NCI-H82 treated with DMSO at 0.1 percent for 48 hours (cell line): ENCODE data around the gene PLEKHA6.
"Not testable (repeated sequence)": the region's sequence is repeated elsewhere in the genome, so short reads cannot be mapped to it uniquely, and the experiment has no call there.

ENCODE experiments used
- DNase-seq: peaks from one replicate; lab custom pipeline; 2025; ENCODE audit not compliant: unreplicated experiment; lab: John Stamatoyannopoulos, UW

The PLEKHA6 gene

DNA sequence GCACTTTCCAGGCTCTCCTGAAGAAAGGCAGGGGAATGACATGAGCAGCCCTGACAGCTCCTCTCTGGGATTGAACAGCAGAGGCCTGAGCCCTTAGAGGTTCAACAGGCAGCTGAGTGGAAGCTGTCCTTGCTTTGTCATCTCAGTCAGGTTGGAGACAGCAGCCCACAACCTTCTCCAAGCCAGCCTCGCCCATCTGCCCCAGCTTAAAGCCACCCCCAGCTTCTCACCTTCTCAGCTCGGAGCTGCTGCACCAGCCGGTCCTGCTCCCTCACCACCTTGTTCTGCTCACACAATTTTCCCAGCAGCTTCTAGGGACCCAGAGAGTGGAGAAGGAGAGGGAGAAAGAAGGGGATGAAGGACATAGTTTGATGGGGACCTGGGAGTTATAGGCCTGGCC lies 110.8 kb downstream of the PLEKHA6 start:
- DNase-seq, result no peak

DNA sequence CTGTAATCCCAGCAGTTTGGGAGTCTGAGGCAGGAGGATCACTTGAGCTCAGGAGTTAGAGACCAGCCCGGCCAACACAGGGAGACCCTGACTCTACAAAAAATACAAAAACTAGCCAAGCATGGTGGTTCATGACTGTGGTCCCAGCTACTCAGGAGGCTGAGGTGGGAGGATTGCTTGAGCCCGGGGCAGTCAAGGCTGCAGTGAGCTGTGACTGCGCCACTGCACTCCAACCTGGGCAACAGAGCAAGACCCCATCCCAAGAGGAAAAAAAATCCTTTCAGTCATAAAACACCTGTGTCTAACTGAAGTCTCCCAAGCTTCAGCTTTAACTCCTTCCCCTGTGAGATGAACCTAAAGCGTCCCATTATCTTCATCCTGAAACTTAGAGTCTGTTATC lies 112.9 kb downstream of the PLEKHA6 start:
- DNase-seq, result no peak

DNA sequence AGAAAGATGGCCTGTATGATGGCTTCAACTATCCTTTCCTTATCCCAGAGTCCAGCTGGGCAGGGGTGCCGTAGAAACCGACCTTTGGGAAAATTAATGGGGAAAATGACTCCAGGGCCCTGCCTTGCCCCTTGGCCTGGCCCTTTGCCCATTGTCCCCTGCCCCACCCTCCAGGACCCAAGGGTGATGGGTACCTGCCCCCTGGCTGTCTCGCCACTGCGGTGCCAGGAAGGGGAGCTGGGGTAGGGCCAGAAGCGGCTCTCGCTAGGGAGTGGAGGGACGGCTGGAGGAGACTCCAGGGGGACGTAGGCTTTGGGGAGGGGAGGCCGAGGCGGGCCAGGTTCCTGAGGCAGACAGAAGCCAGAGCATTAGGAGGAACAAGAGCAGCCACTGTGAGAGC lies 116.8 kb downstream of the PLEKHA6 start:
- DNase-seq, result no peak

DNA sequence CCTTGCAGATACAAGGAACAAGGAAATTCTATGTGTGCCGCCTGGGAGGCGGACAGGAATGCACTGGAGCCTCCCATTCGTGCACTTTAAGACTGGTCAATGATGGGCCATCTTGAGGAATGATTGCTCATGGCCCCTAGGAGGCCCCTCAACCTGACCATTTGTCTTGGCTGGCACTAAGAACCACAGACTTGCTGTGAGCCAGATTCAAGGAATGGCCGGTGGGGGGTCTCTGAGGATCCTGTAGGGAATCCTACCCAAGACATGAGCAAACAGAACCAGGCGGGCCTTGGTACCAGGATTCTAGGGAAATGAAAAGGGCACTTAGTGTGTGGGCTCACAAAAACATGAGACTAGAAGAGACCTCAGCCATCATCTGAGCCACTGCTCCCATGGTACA lies 117.8 kb downstream of the PLEKHA6 start:
- DNase-seq, result no peak

DNA sequence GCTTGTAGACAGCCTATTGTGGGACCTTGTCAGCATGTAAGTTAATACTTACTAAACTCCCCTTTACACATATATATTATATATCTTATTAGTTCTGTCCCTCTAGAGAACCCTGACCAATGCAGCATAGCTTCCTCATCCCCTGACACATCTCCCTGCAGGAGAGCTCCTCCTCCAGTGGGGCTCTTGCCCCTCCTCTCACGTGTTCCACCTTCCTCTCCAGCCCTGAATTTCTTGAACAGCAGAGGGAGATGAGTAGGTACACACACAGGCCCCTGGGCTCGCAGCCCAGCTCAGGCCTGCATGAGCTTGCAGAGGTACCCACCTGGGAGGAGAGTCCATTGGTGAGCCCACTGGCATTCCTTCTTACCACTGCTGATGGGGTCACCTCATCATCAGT lies 118.7 kb downstream of the PLEKHA6 start:
- no peak for DNase-seq

DNA sequence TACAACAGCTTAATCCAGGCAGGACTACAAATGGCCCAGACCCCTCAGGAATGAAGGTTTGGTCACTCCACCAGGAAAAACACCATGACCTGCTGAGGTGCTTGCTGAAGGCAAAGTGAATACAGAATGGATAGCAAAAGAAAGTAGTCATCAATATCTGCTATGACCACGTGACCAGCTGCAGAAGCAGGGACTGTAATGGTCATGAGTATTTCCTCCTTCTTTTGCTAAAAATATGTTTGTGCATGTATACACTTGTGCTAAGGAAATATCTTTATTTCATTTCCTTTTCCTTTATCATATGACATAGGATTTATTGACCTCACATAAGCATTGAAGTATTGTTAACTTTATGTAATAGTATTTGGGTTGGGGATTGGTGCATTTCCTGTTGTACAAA lies 119.5 kb downstream of the PLEKHA6 start:
- DNase-seq, result no peak

DNA sequence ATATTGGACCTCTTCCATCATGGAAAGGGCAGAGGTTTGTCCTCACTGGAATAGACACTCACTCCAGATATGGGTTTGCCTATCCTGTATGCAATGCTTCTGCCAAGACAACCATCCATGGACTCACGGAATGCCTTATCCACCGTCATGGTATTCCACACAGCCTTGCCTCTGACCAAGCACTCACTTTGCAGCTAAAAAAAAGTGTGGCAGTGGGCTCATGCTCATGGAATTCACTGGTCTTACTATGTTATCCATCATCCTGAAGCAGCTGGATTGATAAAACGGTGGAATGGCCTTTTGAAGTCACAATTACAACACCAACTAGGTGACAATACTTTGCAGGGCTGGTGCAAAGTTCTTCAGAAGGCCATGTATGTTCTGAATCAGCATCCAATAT lies 120.3 kb downstream of the PLEKHA6 start:
- DNase-seq, result not testable (repeated sequence)

DNA sequence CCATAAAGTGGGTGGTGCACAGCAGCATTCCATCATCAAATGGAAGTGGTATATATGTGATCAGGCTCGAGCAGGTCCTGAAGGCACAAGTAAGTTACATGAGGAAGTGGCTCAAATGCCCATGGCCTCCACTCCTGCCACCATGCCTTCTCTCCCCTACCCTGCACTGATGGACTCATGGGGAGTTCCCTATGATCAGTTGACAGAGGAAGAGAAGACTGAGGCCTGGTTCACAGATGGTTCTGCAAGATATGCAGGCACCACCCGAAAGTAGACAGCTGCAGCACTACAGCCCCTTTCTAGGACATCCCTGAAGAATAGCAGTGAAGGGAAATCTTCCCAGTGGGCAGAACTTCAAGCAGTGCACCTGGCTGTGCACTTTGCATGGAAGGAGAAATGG lies 121.2 kb downstream of the PLEKHA6 start:
- DNase-seq, result not testable (repeated sequence)

DNA sequence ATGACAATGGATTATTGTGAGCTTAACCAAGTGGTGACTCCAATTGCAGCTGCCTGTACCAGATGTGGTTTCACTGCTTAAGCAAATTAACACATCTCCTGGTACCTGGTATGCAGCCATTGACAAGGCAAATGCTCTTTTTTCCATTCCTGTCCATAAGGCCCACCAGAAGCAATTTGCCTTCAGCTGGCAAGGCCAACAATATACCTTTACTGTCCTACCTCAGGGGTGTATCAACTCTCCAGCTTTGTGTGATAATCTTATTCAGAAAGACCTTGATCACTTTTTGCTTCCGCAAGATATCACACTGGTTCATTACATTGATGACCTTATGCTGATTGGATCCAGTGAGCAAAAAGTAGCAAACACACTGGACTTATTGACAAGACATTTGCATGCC lies 122.2 kb downstream of the PLEKHA6 start:
- DNase-seq, result not testable (repeated sequence)

DNA sequence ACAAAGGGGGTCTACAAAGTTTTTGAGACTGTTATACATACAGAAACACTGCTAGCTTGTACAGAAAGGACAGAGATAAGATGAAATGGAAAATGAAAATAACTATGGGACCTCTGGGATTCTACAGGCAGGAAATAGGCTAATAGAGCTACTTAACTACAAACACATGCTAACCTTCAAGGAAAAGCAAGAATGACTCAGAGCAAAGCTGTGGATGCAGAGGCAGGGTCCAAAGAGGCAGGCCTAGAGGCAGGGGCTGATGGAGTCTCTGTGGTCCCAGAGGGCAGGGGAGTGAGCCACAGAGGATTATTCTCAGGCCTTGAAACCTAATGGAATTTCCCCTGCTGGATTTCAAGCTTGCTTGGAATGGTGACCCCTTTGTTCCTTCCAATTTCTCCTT lies 127.2 kb downstream of the PLEKHA6 start:
- DNase-seq, result no peak

DNA sequence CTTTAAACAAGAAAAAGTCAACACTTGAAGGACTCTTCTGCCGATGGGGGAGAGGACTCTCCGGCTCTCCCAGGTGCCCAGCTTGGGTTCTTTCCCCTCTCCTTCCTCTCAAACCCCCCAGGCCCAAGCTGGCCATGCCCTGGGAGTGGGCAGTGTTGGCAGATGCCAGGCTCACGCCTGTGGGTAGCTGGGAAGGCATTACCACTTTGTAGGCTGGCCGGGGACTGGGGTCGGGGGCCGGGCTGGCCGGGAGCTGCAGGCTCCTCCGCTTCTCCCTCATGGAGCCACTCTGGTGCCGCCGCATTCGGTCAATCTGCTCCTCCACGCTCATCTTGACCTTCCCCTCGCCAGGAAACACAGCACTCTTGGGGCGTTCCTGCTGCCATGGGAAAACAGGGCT lies 129.5 kb downstream of the PLEKHA6 start:
- no peak for DNase-seq

DNA sequence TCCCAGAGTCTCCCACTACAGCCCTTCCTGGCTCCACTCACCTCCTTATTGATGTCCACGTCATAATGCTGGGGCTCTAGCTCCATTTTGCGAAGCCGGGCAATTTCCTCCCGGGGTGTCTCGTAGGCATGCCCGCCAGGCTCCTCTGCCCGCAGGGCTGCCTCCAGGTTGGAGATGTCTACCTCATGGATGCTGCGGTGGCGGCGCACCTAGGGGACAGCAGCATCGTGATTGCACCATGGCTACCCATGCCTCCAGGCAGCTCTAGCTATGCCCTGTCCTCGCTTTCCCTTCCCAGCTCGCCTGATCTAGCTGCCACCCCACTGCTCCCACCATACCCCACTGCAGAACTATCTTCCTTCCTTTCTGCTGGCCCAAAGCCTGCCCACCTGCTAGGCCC lies 130.8 kb downstream of the PLEKHA6 start:
- DNase-seq, result no peak

DNA sequence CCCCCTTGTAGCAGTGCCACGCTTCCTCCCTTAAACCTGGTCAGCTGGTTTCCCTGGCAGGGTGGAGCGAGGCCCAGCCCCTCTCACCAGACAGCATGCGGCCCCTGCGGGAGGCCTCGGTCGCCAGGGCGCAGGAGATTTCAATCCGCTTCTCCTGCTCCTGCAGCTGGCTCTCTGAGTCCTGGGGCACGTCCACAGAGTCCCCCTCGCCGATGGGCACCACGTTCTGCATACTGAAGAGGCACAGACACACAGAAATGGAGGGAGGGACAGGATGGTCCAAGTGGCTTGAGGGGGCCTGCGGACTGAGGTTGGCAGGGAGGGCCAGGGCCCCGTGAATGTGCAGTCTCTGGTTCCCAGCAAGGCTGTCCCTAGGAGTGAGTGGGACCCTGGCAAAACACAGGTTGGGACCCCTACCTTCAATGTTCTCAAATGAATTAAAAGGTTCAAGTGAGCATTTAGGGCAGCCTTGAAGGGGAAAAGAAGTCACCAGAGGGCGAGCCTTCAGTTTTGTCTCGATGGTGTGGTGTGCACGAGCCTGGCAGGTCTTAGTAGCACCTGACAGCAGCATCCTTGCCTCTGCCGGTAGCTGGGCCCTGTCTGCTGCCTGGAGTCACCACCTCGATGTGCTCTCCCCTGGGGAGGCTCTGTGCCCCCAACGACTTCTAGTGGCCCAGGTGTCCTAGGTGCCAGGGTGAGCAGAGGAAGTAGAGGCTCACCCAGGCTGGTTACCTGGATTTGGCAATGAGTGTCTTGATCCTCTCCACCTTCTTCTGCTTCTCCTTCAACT lies 131.5 kb downstream of the PLEKHA6 start:
- no peak for DNase-seq

DNA sequence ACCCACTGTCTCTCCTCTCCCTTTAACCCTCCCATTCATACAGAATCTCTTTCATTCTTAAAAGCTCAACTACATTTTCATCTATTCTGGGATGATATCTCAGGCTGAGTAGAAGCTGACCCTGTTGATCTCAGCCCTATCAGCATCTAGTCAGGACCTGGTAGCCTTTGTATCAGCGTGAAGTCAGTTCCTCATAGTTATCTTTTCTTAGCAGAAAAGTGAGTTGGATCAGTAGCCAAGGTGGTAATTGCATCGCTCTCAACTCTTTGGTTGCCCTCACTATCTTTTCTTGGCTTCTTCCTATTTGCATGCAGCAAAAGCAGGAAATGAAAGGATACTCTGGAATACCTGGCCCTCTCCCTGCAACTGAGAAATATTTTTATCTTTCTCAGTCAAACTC lies 132.4 kb downstream of the PLEKHA6 start:
- DNase-seq, result no peak

DNA sequence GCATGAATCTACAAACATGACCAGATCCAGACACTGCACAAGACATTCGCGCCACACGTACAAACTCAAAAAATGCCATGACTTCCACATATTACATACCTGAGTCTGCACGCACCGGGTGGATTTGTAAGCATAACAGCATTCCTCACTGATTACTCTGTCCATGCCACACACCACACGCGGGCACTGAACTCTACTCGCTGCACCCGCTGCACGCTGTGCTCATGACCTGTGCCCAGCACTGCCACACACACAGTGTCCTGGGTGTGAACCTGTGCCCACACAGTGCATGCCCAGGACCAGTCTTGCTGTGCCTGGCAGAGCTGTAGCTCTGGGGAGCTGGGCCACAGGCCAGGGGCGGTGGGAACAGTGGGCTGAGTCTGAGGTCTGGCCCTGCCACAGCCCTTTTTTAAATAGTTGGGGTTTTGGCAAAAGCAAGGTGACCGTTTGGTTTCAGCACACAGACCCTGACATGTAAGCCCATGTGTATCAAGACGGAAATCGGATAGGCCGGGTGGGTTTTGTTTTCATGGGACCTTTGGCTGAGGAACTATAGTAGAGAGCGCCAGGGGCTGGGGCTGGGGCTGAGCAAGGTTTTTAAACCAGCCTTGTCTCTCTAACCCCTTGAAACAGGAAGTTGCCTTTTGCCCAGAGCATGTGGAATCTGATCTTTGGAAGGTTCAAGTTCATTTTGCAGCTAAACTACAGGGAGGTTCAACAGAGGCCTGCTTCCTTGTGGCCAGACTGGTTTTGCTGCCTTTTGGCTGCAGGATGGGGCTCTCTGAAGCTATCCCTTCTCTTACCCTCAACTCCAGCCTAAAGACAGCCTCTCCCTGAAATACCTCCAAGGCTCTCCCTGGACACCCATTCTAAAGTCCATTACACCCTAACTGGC lies 133.6 kb downstream of the PLEKHA6 start:
- no peak for DNase-seq

DNA sequence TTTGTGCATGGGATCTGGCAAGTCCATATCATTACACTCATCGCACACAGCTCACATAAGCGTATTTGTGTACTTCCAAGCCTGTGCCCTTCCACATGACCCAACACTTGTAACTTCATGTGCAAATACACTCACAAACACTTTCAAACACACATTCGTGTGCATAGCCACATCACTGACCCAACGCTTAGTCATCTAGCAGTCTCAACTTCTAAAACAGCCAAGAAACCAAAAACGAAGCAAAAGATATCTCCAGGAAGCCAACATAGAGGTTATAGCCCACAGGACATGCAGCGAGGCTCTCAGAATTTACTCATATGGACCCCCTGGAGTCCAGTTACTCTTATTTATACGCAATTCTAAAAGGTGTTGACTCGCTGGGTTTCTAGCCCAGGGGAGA lies 135.1 kb downstream of the PLEKHA6 start:
- DNase-seq, result no peak

DNA sequence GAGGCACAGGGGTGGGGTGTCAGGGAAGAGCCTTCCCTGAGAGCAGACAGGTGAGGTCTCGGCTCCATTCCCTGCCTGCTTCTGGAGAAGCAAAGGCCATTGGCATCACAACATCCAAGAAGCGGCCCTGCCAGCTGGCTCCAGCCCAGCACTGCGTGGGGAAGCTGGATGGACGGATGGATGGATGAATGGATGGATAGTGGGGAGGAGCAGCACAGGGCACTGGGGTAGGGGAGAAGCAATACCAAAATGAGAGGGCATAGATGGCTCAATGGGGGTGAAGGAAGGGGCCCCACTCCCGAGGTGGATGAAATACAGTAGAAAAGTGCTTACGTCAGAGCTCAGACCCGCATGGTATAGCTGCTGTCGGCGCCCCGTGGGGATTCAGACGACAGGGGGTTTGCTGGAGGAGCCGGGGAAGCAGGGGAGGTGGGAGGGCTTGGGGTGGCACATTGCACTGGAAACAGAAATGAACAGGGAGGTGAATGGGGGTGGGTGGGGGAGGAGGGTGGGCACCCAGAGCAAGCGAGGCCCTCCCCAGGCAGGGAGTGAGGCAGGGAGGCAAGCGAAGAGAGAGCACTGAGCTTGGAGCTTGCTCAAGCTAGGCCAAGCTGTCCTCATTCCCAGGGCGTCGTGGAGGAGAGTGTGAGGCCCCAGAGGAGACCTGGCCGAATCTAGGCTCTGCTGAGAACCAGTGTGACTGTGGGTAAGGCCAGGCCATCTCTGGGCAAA lies 136.4 kb downstream of the PLEKHA6 start:
- DNase-seq, result no peak

DNA sequence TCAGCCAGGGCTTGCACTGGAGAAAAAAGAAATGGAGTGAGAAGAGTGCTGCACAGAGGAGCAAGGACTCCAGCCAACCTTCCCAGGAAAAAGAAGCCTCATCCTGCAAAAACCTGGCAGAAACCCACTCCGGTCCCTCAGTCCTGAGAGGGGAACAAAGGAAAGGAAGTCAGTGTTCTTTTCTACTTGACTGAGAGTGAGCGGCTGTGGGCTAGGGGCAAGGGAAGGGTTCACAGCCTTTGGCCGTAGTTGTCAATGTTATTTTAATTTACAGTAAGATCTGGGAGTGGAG lies 137.0 kb downstream of the PLEKHA6 start:
- no peak for DNase-seq

DNA sequence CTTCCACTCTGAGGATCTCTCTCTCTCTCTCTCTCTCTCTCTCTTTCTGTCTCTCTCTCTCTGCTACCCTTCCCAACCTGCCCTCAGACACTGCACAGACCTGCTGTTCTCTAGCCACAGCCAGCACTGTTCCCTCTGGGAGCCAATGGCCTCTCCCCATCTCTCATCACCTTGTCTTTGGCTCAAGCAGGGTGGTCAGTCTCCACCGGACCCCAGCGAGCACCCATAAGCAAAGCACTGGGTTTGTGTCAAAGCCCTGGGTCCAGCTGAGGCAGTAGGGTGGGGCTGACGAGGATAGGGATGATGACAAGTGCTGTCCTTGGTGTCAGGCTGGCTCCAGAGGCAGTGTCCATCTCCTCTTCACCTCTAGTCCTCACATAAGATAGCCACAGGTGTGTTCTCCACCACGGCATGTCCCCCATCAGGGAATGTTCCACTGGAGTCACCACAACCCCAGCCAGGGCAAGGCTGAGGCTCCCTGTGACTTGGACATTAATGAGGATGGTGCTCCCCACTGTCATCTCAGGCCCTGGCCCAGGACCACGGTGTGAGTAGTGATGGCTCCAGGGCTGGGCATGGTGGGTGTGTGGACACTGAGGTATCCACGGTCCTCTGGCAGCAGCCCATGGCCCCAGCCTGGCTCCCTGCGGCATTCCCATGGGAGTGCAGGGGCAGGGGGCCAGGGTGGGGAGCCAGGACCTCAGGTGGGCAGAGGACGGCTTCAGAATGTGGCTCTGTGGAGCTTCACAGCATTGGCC lies 137.5 kb downstream of the PLEKHA6 start:
- DNase-seq, result no peak

DNA sequence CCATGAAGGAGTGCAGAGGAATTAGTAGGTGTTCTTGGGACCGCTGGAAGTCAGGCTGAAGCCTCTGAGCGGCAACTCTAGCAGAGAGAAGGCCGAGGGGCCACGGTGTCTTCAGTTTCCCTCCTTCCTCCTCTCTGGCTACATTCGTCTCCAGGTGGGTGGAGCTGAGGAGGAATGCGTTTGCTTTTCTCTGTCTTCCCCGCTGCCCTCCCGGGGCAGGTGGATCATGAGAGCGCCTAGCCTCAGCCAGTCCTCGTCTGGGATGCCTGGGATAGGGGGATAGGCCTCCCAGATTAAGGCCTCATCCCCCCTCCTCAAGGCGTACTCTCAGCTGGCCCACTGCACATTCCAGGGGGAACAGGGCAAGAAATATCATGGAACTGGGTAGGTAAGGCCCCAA lies 138.5 kb downstream of the PLEKHA6 start:
- DNase-seq, result no peak

DNA sequence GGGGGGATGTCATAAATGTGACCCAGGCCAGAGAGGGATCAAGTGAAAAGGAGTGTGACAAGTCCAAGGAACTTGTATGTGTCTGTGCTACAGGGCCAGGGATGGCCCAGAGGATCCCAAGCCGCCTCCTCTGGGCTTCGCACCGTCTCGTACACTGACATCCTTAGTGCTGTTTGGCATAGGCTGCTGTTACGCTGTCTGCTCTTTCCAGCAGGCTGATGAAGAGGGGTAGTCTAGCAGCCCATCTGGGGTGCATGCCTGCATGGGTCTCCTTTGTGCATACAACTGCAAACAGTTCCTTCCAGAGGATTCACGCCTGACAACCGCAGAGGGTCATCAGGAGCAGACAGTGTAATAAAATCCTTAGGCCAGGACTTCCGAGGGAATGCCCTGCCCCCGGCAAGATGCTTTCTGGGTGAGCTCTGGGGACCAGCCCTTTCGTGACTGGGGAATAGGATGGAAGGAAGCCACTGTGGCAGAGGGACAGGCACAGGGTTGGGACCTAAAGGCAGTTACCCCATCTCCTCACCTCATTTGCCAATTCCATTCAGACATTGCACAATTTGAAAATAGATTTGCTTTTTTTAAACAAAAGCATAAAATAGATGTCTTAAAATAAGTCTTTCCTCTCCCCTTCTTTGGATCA lies 139.6 kb downstream of the PLEKHA6 start:
- DNase-seq, result no peak
